Prostate gland (tissue), 2 donors: ENCODE measurements around the gene TTLL10.

ENCODE experiments used
- POLR2A ChIP-seq: fragments of 450-650 bp; IDR thresholded peaks from one replicate; pipeline ENCODE4 v1.6.1; 2016; ENCODE audit warnings: antibody characterized with exemption, mild to moderate bottlenecking
- POLR2AphosphoS5 ChIP-seq: sonication (generic); formaldehyde crosslinking; IDR thresholded peaks from one replicate; pipeline ENCODE4 v1.6.1; 2017; ENCODE audit warnings: antibody characterized with exemption
- TF ChIP-seq, protein P1 (sequence below), 4 experiments: fragments of 200-600 bp in 2 of 4; fragments of 450-650 bp in 2 of 4; sonication (generic) in 2 of 4; IDR thresholded peaks; 1 replicate in 3 of 4; 2 replicates in 1 of 4; pipeline ENCODE4 v1.5.1; 2016 to 2019; ENCODE audit warnings: antibody characterized with exemption in 4 of 4, mild to moderate bottlenecking in 2 of 4, moderate library complexity in 2 of 4

DNA sequence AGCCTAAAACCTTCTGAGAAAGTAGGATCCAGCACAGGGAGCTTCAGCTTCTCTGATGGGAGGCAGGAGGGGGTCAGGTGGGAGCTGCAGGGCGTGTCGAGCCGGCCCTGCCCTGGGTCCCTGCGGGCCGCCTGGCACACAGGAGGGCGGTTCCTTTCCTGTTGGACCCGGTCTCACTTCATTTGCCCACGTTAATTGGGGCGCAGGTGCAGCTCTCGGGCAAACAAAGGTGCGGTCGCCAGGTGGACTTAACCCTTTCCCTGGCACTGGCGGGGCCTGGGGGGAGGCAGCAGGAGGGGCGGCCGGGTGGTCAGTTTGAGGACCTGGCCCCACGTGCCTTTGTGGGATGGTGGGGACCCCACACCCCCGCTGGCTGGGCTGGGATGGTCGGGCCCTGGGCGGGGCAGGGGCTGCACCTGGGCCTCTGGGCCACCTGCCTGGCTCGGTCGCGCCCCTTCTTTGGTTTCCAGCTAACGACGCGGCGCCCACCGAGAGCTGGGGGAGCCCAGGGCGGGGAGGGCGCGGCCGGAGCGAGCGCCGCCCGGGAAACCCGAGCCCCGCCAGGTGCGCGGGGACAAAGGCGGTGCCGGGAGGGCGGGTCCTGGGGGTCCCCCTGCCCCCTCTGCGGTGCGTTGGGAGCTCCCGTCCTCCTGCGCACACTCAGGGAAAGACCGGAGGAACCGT is 37.0 kb upstream of the TTLL10 start:
- TF ChIP-seq, protein P1, sequence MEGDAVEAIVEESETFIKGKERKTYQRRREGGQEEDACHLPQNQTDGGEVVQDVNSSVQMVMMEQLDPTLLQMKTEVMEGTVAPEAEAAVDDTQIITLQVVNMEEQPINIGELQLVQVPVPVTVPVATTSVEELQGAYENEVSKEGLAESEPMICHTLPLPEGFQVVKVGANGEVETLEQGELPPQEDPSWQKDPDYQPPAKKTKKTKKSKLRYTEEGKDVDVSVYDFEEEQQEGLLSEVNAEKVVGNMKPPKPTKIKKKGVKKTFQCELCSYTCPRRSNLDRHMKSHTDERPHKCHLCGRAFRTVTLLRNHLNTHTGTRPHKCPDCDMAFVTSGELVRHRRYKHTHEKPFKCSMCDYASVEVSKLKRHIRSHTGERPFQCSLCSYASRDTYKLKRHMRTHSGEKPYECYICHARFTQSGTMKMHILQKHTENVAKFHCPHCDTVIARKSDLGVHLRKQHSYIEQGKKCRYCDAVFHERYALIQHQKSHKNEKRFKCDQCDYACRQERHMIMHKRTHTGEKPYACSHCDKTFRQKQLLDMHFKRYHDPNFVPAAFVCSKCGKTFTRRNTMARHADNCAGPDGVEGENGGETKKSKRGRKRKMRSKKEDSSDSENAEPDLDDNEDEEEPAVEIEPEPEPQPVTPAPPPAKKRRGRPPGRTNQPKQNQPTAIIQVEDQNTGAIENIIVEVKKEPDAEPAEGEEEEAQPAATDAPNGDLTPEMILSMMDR (IDR thresholded peaks at IDR 0.05) = no peak
- TF ChIP-seq POLR2A = no peak
- no peak for TF ChIP-seq POLR2AphosphoS5
